Karpas-422 (cell line): ENCODE results near the gene SERF2. TPM values are rescaled to one million over a fixed set of nuclear protein-coding genes. Genes with fewer than 3 reads are reported as not detected.

Source experiments
- DNase-seq: peaks from one replicate; pipeline ENCODE4 v3.0.0-alpha.2; 2015
- H2AFZ ChIP-seq: fragments of 200-600 bp; sonication (generic); 2 replicates; pipeline ENCODE4 v1.6.1; 2014; ENCODE audit warnings: antibody characterized with exemption, low read length, mixed read lengths
- H3K27ac ChIP-seq: fragments of 200-600 bp; sonication (generic); 2 replicates; pipeline ENCODE4 v1.5.1; 2014; ENCODE audit warnings: mild to moderate bottlenecking, low read length, moderate library complexity
- H3K27me3 ChIP-seq: fragments of 200-600 bp; sonication (generic); 2 replicates; pipeline ENCODE4 v1.6.1; 2014; ENCODE audit warnings: low read length, mixed read lengths
- H3K36me3 ChIP-seq: fragments of 200-600 bp; sonication (generic); 2 replicates; pipeline ENCODE4 v1.6.1; 2014; ENCODE audit warnings: low read length, mixed read lengths; ENCODE audit not compliant: insufficient read depth
- H3K4me1 ChIP-seq: fragments of 200-600 bp; sonication (generic); 2 replicates; pipeline ENCODE4 v1.6.1; 2014; ENCODE audit warnings: mild to moderate bottlenecking, low read length, mixed read lengths
- H3K4me2 ChIP-seq: fragments of 200-600 bp; sonication (generic); 2 replicates; pipeline ENCODE4 v1.6.1; 2014; ENCODE audit warnings: low read length, low read depth, mild to moderate bottlenecking; ENCODE audit not compliant: poor library complexity, severe bottlenecking
- H3K4me3 ChIP-seq: fragments of 200-600 bp; sonication (generic); 2 replicates; pipeline ENCODE4 v1.5.1; 2014; ENCODE audit warnings: mild to moderate bottlenecking, antibody characterized with exemption, low read length, mixed read lengths
- H3K79me2 ChIP-seq: fragments of 200-600 bp; sonication (generic); 2 replicates; pipeline ENCODE4 v1.6.1; 2014; ENCODE audit warnings: mild to moderate bottlenecking, low read length, mixed read lengths
- H3K9ac ChIP-seq: fragments of 200-600 bp; sonication (generic); 2 replicates; pipeline ENCODE4 v1.6.0; 2014; ENCODE audit warnings: low read length
- H3K9me2 ChIP-seq: fragments of 200-600 bp; sonication (generic), shearing (Covaris generic); replicated peaks from 2 replicates; pipeline ENCODE4 v1.6.0; 2014; ENCODE audit warnings: mild to moderate bottlenecking, low read length, moderate library complexity; ENCODE audit not compliant: insufficient read depth
- H3K9me3 ChIP-seq: fragments of 300-700, 200-600 bp; sonication (generic); 2 replicates; pipeline ENCODE4 v1.6.1; 2014; ENCODE audit warnings: low read length, mixed read lengths
- H4K20me1 ChIP-seq: fragments of 200-600 bp; sonication (generic); 2 replicates; pipeline ENCODE4 v1.6.1; 2014; ENCODE audit warnings: mild to moderate bottlenecking, antibody characterized with exemption, low read length, low read depth; ENCODE audit not compliant: insufficient read depth
- total RNA-seq: library from RNA; depleted of rRNA; stranded (reverse); fragments of >200 nt; shearing (Covaris generic); gene quantifications from 2 replicates; pipeline ENCODE4 v1.2.3, GENCODE V29; 2014; ENCODE audit warnings: low replicate concordance

Gene SERF2
- total RNA-seq, 1 experiment from 2014 or later, result 882 TPM

GRCh38 chr15:43763819-43764446 is 28.2 kb upstream of the SERF2 start:
- peaks cover 62% of the 10 kb centered on the region for H3K36me3 ChIP-seq
- H3K9ac ChIP-seq, result no peak overlapping the region
- H2AFZ ChIP-seq, result no peak overlapping the region
- no peak for DNase-seq
- no peaks in the 10 kb centered on the region; the same call in 1 of the 2 replicates for H3K4me1 ChIP-seq
- H3K27me3 ChIP-seq, result no peaks in the 10 kb centered on the region
- H3K9me3 ChIP-seq, result no peaks in the 10 kb centered on the region
- no peak overlapping the region for H3K4me3 ChIP-seq
- H3K79me2 ChIP-seq, result peaks cover 3% of the 10 kb centered on the region; the same call in 1 of the 2 replicates
- H3K4me2 ChIP-seq, result no peak overlapping the region
- H4K20me1 ChIP-seq, result peaks cover 16% of the 10 kb centered on the region; the same call in 1 of the 2 replicates
- no peaks in the 10 kb centered on the region for H3K9me2 ChIP-seq
- H3K27ac ChIP-seq, result no peak overlapping the region

DNA sequence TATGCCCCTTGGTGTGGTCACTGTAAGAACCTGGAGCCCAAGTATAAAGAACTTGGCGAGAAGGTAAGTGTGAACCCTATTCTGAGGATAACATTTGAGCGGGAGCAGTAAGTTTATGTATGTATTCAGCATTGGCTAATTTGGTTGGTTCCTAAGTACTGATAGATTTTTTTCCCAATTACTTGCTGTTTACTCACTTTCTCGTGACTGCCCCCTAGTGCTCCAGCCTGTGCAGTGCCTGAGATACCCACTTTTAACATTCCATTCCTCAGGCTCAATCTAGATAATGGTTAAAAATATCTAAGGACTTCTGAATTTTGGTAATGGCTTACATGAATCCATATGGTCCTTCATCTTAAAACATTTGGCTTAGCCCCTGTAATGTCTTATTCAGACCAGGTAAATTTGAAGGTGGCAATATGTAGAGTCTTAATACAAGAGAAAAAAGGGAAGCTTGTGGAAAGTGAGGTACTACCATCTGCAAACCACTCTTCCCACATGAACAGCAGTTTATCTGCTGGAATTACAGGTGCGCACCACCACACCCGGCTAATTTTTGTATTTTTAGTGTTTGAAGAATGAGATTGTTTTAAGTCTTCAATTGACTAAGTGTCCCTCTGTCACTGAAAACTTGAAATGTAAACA is 22.4 kb upstream of the SERF2 start:
- Histone ChIP-seq H3K4me3 (no peak overlapping the region), H4K20me1 (peaks cover 23% of the 10 kb centered on the region), H3K27me3 (no peaks in the 10 kb centered on the region), H3K9me2 (no peaks in the 10 kb centered on the region), H3K27ac (peak overlapping the region; percentile 99), H3K9me3 (no peaks in the 10 kb centered on the region), H3K4me1 (peaks cover 50% of the 10 kb centered on the region), H3K4me2 (no peak overlapping the region), H2AFZ (no peak overlapping the region), H3K36me3 (peaks cover 78% of the 10 kb centered on the region), H3K79me2 (peaks cover 6% of the 10 kb centered on the region), H3K9ac (no peak overlapping the region)
- peak; percentile 83 for DNase-seq

DNA sequence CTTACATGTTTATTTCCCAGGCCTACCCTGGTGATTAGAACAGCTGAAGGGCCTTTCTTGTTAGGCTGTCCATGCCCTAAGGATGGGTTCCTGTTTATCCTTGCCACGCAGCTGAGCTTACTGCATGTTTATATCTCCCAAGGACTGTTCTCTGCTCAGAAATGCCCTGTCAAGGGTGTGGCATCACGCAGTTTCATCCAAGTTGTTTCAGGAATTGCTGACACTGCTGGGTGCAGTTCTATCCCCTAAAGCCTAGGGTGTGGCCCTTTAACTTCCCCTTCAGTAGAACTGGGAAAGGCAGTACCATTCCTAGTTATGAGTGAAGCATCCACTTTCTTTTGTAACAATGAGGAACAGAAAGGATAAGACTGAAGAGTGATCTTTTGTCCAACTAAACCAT is 20.3 kb upstream of the SERF2 start:
- no peak overlapping the region for H3K4me2 ChIP-seq
- H3K9ac ChIP-seq, result peak overlapping the region; percentile 2; the same call in 1 of the 2 replicates
- DNase-seq, result peak; percentile 54
- no peaks in the 10 kb centered on the region for H3K27me3 ChIP-seq
- H3K4me3 ChIP-seq, result no peak overlapping the region
- H2AFZ ChIP-seq, result no peak overlapping the region
- peak overlapping the region; percentile 99 for H3K27ac ChIP-seq
- no peaks in the 10 kb centered on the region for H3K9me3 ChIP-seq
- peaks cover 23% of the 10 kb centered on the region for H3K79me2 ChIP-seq
- peaks cover 68% of the 10 kb centered on the region for H3K36me3 ChIP-seq
- H3K9me2 ChIP-seq, result no peaks in the 10 kb centered on the region
- peaks cover 28% of the 10 kb centered on the region for H4K20me1 ChIP-seq
- H3K4me1 ChIP-seq, result peaks cover 62% of the 10 kb centered on the region

DNA sequence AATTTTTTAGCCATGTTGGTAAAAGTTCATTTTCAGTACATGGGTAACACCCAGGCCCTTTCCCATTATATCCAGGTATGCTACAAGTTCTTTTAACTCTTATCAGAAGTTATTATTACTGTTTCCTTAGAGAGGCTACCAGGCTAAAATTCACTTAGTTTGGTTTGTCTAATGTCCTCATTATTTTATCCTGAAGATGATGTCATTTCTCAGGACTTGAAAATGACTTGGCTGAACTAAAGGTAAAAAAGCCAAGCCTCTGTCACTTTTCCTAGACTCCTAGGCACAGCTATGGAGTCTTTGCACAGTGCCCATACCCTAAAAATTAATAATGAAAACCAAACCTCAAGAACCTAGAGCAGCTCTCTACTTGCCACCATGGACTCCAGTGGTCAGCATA is 19.5 kb upstream of the SERF2 start:
- H3K27ac ChIP-seq, result peak overlapping the region; percentile 99
- peak; percentile 47 for DNase-seq
- H4K20me1 ChIP-seq, result peaks cover 28% of the 10 kb centered on the region
- H3K9ac ChIP-seq, result 0 out of 2 replicates have a peak overlapping the region, but pooled peaks have one; percentile 0
- no peak overlapping the region for H3K4me3 ChIP-seq
- no peaks in the 10 kb centered on the region for H3K9me3 ChIP-seq
- H3K27me3 ChIP-seq, result no peaks in the 10 kb centered on the region
- no peak overlapping the region for H2AFZ ChIP-seq
- peaks cover 23% of the 10 kb centered on the region for H3K79me2 ChIP-seq
- peaks cover 69% of the 10 kb centered on the region for H3K4me1 ChIP-seq
- H3K9me2 ChIP-seq, result no peaks in the 10 kb centered on the region
- H3K36me3 ChIP-seq, result peaks cover 66% of the 10 kb centered on the region
- H3K4me2 ChIP-seq, result peak overlapping the region; percentile 16

DNA sequence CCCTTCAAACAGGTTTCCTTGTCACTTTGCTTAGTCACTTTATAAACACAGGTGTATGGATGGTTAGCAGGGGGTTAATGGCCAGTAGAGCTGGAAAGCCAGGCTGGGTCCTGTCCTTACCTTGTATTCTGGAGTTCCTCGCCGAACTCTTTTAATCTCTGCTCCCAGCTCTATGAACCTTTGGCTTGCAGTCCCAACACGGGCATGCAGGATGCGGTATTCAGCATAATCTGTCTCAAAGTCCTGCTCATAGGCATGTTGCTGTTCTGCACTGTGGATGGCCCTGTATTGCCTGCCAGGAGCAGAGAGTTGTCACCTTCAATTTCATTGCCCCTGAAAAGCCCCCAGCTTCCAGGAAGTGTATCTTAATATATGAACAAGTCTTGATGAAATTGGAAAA is 18.1 kb upstream of the SERF2 start:
- H3K36me3 ChIP-seq, result peaks cover 58% of the 10 kb centered on the region
- H3K27ac ChIP-seq, result peak overlapping the region; percentile 99

DNA sequence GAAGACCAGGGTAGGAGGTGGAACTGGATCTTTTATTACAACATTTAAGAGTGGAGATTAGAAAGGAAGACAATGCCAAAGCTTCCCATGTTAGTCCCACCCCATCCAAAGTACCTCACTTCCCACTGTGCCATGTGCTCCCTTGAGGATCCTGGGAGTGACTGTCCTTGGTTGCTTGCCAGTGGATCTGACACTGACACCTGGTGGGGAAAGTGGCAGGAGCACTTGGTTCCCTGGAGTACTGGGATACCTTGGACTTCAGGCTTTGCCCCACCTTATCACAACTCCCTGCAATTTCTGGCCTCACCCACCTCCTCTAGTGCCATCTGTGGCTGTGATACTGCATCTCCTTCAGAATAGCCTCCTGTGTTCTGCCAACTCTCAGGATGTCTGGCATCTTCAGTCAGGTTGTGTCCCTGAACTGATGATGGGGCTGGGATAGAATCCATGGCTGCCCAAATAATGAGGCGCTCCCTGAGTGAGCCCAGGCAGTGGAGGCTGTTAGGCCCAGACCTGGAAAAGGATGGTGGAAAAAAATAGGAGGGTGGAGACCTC is 16.6 kb upstream of the SERF2 start:
- H3K9me2 ChIP-seq, result no peaks in the 10 kb centered on the region
- no peak overlapping the region for H2AFZ ChIP-seq
- peaks cover 67% of the 10 kb centered on the region for H3K4me1 ChIP-seq
- peak overlapping the region; percentile 95 for H3K4me2 ChIP-seq
- H3K79me2 ChIP-seq, result peaks cover 26% of the 10 kb centered on the region
- no peaks in the 10 kb centered on the region for H3K9me3 ChIP-seq
- peaks cover 46% of the 10 kb centered on the region for H3K36me3 ChIP-seq
- H4K20me1 ChIP-seq, result peaks cover 28% of the 10 kb centered on the region
- peak overlapping the region; percentile 99 for H3K27ac ChIP-seq
- peak; percentile 64 for DNase-seq
- H3K27me3 ChIP-seq, result no peaks in the 10 kb centered on the region
- H3K4me3 ChIP-seq, result peak overlapping the region; percentile 96
- H3K9ac ChIP-seq, result peak overlapping the region; percentile 100

More for the DNA sequence above, 18.1 kb upstream of the SERF2 start:
- peaks cover 28% of the 10 kb centered on the region for H4K20me1 ChIP-seq
- no peaks in the 10 kb centered on the region for H3K9me2 ChIP-seq
- H2AFZ ChIP-seq, result no peak overlapping the region
- peak overlapping the region; percentile 96 for H3K4me3 ChIP-seq
- H3K79me2 ChIP-seq, result peaks cover 26% of the 10 kb centered on the region
- peak overlapping the region; percentile 95 for H3K4me2 ChIP-seq
- DNase-seq, result peak; percentile 54
- H3K4me1 ChIP-seq, result peaks cover 74% of the 10 kb centered on the region
- no peaks in the 10 kb centered on the region for H3K9me3 ChIP-seq
- H3K27me3 ChIP-seq, result no peaks in the 10 kb centered on the region
- H3K9ac ChIP-seq, result peak overlapping the region; percentile 100

GRCh38 chr15:43776101-43776717 is 15.9 kb upstream of the SERF2 start:
- Histone ChIP-seq H4K20me1 (peaks cover 28% of the 10 kb centered on the region), H3K9me2 (no peaks in the 10 kb centered on the region), H3K9ac (peak overlapping the region; percentile 100), H3K27me3 (no peaks in the 10 kb centered on the region), H3K4me3 (peak overlapping the region; percentile 96), H3K9me3 (no peaks in the 10 kb centered on the region), H3K4me2 (peak overlapping the region; percentile 95), H3K36me3 (peaks cover 41% of the 10 kb centered on the region), H3K4me1 (peaks cover 65% of the 10 kb centered on the region), H3K27ac (peak overlapping the region; percentile 99), H3K79me2 (peaks cover 26% of the 10 kb centered on the region), H2AFZ (no peak overlapping the region)
- DNase-seq, result peak; percentile 99
